Stimulated activated naive CD4-positive, alpha-beta T cell (primary cell): Measurements from ENCODE around the gene NCOR2.
A peak's percentile ranks its signal among the peaks of the same experiment; 100 is the strongest.

ENCODE experiments used
- DNase-seq, 6 experiments: peaks; one replicate each; lab custom pipeline; 2025; lab: John Stamatoyannopoulos, UW

NCOR2 gene

GRCh38 chr12:124560146-124560890 is 7.1 kb downstream of the NCOR2 start:
- no peak for DNase-seq

GRCh38 chr12:124559182-124560017 is 8.0 kb downstream of the NCOR2 start:
- no peak for DNase-seq

DNA sequence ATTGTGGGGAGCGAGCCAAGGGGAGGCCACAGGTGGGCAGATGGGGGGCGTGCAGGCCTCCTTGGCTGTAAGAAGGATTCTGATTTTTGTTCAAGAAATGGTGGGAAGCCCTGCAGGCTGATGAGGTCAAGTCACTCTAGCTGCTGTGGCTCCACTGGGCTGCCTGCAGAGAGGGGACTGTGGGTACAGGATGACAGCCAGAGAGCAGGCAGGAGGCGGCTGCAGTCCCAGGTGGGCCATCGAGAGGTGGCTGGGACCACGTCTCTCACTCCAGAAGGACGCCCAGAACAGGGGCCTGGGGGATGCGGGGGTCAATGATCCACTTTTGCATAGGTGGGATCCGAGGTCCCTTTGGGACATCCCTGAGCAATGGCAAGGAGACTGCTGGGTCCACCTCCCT is 9.1 kb downstream of the NCOR2 start:
- no peak for DNase-seq

GRCh38 chr12:124557518-124558223 is 9.7 kb downstream of the NCOR2 start:
- no peak for DNase-seq

DNA sequence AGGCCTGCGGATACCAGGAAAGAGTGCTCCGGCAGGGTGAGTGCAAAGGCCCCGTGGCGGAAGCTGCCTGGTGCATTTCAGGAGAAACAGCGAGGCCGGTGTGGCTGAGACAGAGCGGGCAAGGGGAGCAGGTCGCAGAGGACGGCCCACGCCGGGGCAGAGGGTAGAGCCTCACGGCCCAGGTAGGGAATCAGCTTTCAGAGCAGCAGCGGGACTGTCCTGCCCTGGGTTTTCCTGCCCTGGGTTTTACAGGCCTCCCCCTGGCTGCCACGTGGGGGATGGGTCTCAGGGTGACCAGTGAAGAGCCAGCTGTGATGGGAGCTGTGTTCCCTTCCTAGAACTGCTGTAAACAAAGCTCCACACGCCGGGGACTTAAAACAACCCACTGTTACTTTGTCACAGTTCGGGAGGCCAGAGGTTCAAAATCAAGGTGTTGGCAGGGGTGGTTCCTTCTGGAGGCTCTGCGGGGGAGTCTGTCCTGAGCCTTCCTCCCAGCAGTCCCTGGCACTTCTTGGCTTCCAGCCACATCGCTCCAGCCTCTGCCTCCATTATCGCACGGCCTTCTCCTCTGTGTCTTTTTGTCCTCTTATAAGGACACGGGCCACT is 10.4 kb downstream of the NCOR2 start:
- DNase-seq: no peak

DNA sequence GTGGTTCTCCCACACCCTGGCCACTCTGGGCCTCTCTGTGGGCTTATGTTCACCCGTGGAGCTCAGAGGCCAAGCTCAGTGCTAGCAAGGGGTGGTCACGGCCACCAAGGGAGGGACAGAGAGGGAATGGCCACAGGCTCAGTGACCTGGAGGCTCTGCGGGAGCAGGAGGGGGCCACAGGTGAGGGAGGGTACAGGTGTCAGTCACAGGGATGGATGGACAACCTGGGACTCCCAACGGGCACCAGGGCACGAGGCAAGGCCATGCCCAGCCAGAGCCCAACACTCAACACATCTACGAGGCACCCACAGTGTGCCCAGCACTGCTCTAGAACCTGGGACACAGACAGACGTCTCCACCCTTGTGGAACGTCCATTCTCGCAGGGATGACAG is 11.3 kb downstream of the NCOR2 start:
- no peak for DNase-seq

DNA sequence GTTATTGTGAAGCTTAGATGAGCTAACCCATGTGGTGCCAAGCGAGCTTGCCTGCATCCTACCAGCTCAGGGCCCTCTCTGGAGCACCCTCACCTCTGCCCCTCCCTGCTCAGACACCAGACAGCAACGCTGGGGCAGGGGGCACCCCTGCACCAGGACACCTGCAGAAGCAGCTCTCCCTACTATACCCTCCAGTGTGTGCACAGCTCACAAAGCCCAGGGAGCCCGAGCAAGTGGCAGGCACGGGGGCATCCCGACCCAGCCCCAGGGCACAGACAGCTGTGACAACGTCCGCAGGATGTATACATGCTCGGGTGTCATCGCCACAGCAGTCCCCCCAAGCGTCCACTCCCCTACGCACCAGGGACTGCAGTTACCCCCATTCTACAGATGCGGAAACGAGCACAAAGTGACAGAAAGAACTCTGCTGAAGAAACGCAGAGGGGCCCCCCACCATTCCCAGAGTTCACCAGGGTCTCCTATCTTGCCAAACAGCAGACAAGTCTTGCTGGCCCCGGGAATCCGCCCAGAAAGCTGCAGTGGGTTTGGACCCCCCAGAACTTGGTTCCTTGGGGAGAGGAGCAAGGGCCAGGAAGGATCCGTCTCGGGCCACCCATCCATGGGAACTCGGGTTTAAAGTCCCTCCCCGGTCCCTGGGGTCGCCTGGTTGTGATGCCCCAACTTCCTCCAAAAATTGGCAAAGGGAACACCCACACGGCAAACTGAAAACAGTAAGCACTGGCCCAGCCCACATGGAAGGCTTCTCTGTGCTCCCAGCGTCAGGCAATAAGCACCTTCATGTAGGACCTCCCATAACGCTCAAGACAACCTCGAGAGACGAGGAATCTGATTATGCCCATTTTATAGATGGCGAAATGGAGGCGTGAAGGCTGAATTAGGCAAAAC is 12.0 kb downstream of the NCOR2 start:
- no peak for DNase-seq

DNA sequence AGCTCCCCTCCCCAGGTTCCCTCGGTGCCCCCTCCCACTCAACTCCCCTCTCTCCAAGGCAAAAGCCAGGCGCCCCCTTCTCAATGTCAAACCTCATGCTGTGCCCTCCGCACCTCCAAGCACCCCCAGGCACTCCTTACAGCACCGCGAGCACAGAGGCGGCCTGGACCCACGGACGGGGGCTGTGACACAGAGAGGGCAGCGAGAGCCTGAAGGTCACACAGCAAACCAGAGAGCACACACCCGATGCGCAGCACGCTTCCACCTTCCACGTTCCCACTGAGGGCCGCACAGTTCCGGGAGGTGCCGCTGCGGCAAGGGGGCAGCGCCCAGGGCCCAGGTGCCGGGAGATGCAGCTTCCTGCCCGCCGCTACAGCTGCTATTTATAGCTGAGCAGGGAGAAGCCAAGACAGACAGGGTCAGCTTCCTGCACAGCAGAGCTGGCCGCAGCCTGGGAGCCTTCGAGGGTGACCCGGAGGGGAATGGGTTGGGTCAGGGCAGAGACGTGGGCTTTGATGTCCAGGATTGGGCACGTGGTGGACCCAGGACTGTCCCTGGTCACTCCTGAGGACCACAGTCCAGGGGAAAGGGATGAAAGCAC is 12.9 kb downstream of the NCOR2 start:
- peak in 1 of 6 experiments; percentile 14 for DNase-seq

- DNase-seq: peak in 2 of 6 experiments; percentile 15 to 18
These were observed 13.5 kb downstream of the NCOR2 start for GRCh38 chr12:124553862-124554428.

DNA sequence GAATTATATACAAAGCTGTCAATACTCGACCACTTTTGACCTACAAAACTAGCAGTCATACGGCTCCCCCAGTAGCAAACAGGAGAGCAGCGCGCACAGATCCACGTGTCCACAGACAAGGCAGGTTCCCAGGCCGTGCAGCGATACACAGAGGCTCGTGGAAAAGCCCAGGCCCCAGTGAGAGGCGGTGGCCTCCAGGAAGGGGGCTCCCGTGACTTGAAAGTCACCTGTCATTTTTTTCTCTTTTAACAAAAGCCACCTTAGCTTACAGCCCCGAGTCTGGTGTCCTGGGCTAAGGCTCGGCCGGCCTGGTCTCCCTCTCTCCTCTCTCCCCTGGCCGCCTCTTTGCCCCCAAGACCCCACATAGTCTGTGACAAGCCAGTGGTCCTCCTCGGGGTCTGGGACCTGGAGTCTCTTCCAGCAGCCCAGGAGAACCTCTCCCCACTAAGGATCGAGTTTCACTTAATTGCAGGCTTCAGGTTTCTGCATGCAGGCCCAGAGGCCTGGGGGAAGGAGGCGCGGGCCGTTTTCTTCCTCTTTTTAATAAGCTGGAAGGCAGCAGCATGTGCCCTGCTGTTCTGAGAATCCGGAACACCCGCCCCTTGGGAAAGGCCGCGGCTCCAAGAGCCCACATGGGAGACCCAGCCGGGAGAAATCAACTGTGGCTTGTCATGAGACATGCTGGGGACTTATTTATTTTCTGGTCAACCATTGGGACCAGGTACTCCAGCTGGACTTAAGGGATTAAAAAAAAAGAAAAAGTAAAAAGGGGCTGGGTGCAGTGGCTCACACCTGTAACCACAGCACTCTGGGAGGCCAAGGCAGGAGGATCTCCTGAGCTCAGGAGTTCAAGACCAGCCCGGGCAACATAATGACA is 15.9 kb downstream of the NCOR2 start:
- no peak for DNase-seq

DNA sequence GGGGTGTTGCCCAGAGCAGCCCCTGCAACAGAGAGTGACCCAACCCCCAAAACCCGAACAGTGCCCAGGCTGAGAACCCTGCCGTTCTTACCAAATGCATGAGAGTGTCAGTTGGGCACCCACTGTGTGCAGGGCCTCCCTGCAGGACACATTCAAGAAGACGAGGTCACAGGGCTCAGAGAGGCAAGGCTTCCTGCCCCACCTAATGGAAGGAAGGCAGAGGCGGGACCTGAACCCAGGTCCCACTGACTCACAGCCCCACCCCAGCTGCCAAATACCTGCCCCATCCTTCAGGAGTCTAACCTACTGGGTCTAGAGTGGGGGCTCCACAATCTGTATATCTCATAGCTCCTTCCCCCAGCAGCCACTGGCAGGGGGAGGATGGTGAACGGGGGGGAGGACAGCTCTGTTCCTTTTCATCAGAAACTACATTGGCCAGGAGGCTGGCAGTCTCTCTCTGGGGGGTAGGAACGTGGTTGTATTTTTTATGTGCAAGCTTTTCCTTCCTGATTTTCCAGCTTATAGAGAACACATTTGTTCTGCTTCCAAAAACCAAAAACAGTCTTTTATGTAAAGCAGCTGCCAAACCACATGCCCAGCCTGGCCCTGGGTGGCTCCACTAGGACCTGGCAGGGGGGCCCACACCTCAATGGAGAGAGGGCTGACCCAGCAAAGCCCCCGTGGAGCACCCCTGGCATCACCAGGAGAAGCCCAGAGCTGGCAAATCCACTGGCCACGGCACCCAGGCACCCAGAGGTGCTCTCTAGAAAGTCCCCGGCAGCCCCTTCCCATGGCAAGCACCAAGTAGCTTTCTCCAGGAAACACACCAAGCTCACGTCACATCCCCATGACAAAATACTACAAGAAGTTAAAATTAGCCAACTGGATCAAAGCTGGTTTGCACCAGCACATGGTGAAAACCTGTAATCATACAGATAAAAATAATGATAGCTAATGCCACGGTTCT is 17.0 kb downstream of the NCOR2 start:
- DNase-seq: no peak

GRCh38 chr12:124549629-124550028 is 17.8 kb downstream of the NCOR2 start:
- DNase-seq: no peak

- DNase-seq: no peak
These were observed 18.5 kb downstream of the NCOR2 start for GRCh38 chr12:124548854-124549378.

DNA sequence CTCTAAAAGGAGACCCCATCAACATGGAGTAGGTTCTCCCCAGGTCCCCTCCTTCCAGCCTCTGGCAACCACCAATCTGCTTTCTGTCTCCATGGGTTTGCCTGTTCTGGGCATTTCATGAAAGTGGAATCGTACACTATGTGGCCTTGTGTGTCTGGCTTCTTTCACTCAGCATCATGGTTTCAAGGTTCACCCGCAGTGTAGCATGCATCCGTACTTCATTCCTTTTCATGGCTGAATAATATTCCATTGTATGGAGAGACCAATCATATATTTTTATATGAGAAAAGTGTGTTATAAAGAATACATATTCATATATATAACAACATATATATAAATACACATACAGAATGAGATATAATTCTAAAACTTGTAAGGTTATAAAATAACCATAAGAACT is 19.8 kb downstream of the NCOR2 start:
- DNase-seq: no peak

- no peak for DNase-seq
These were observed 21.6 kb downstream of the NCOR2 start for GRCh38 chr12:124545508-124546418.

DNA sequence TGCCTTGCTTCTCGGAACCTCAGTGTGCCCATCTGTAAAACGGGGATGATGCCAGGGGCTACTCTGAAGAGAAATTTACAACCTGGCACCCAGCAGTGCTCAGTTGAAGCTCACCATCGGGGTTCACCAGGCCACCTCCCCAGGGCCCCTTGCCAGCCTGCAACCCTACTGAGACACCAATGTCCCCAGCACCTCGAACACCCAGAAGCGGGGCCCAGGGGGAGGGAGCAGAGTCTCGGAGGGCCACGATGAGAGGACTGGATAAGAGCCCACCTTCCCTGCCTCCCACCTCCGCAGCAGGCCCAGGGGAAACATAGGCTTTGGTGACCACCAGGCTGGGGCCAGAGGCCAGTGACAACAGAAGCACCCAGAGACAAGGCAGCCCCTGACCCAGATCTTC is 22.4 kb downstream of the NCOR2 start:
- no peak for DNase-seq
